GM19324 (cell line): ENCODE results near the gene BRICD5.

ENCODE experiments used
- ATAC-seq: cut with Tn5 transposase; IDR thresholded peaks from one replicate; pipeline ENCODE4 v1.9.1; 2021; ENCODE audit warnings: mild to moderate bottlenecking, moderate library complexity; ENCODE audit not compliant: unreplicated experiment, low FRiP score

The BRICD5 gene

DNA sequence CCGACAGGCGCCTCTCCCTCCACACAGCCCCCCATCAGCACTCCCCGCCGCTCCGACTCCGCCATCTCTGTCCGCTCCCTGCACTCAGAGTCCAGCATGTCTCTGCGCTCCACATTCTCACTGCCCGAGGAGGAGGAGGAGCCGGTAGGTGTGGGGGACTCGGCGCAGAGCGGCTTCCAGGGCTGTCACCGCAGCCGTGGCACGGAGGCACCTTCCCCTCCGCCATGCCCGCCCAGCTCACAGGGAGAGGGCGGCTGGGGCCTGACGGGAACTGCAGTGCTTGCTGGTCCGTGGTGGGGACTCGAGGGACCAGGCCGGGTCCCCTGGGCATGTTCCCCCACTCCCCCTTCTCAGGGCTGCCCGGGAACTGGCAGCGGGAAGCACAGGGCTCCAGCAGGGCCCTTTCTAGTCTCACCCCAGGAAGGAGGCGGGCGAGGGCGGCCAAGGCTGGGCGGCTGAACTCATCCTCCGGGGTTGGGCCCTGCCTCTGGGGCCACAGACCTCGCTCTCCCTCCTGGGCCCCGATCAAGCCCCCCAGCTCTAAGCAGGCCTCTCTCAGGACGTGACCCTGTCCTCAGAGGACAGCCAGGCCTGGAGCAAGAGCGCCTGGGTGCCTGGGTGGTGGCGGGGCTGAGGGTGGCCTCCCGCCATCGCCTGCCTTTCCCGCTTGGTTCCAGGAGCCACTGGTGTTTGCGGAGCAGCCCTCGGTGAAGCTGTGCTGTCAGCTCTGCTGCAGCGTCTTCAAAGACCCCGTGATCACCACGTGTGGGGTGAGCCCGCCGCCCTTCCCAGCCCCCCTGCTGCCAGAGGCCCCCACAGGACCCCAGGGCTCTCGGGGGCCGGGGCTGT, 39.9 kb downstream of the BRICD5 start:
- no peak for ATAC-seq

DNA sequence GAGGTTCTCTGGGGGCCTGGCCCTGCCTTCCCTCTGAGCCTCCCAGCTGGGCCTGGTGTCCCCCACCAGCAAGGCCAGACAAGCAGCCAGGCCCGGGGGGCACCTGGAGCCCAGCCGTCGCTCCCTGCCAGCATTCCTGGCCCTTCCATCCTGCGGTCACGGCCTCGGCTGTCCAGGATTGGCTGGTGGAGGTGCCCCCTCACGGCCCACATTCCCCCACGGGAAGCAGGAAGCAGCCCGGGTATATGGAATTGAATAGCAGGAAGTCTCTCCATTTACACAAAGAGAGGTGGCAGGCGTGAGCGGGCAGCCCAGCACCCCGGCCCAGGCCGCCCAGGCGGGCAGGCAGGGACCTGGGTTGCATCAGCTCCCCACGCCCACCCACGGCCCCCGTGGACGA, 40.6 kb downstream of the BRICD5 start:
- no peak for ATAC-seq

DNA sequence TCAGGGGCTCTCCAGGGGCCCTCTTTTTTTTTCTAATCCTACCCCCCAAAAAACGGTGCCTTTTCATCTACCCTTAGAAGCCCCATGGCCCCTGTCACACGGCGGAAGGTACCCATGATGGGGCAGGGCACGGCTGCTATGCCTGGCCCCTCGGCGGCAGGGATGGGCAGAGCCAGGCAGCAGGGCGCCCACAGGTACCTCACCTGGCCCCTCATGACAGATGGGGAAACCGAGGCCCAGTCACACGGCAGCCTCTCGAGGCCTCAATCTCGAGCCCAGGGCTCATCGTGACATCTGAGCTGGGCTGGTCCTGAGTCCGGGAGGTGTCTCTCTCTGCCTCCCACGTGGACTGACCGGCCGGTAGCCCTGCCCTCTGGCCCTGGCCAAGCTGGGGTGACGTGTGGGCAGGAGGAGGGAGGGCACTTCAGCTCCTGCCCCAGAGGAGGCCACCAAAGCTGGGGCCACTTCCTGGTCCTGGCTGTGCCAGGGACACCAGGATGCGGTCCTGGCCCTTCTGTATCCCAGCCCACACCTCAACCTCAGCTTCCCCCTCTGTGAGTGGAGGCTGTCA, 43.5 kb downstream of the BRICD5 start:
- no peak for ATAC-seq

DNA sequence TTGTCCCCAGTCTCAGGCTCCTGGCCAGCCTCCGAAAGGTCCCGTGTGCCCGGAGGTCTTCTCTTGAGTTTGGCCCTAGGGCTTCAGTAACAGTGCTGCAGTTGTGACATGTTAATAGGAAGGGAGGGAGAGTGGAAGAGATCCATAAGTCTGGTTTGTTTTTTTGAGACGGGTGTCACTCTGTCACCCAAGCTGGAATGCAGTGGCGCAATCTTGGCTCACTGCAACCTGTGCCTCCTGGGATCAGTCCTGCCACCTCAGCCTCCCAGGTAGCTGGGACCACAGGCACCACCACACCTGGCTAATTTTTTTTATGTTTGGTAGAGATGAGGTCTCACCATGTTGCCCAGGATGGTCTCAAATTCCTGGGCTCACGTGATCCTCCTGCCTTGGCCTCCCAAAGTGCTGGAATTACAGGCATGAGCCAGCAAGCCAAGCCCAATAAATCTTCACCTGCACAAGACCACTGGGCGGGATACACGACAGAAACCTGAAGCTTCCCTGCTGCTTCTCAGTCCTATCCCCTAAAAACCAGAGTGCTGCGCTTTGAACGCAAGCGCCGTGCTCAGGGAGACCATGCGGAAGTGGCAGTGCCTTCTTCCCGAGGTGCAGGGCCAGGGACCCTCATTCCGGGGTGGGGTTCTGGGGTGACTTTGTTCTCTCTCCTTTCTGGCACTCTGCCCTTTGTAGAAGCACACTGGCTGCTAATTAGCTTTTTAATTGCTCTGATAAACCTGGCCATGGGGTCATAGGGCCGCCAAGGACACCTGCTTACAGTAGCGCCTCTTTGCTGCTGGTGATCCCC, 44.2 kb downstream of the BRICD5 start:
- no peak for ATAC-seq

DNA sequence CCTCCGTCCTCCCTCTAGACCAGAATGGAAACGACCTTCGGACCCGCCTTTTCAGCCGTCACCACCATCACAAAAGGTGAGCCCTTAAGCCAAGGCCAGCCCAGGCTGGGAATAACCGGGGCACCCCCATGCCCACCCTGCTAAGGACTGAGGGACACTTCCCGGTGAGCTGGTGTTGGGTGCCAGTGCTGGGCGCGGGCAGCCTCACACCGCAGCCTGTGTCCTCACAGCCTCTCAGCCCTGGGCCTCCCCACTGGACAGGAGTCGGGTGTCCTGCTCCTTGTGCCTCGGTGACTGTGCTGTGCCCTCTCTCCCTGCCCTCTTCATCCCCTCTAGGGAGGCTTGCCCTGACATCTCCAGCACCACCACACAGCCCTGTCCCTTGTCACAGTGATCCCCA, 44.8 kb downstream of the BRICD5 start:
- no peak for ATAC-seq

DNA sequence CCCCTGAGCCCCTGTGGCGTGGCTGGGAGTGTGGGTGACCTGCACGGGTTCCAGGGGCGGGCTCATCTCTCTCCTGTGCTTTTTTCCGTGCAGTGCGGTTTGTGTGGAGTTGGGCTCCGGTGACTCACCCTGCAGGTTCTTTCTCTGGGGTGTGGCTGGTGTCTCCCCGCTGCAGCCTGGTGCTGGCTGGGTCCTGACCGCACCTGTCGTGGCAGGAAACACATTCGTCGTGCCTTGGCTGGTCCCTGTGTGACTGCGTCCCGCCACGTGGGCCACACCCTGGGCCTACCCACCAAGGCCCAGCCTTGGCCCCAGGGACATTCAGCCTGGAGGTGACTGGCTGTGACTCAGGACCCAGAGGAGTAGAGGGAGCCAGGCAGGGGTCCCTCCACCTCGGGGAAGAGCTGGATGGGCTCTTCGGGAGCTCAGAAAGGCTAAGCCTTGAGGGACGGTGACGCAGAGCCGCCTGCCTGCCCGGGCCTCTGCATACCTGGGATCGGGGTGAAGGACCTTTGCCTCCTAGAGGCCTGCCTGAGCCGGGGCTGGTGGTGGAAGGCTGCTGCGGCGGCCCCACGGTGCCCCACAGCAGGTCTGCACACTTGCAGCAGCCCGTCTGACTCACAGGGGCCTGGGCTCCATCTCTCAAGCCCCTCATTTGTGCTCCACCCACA, 47.3 kb downstream of the BRICD5 start:
- ATAC-seq = no peak

DNA sequence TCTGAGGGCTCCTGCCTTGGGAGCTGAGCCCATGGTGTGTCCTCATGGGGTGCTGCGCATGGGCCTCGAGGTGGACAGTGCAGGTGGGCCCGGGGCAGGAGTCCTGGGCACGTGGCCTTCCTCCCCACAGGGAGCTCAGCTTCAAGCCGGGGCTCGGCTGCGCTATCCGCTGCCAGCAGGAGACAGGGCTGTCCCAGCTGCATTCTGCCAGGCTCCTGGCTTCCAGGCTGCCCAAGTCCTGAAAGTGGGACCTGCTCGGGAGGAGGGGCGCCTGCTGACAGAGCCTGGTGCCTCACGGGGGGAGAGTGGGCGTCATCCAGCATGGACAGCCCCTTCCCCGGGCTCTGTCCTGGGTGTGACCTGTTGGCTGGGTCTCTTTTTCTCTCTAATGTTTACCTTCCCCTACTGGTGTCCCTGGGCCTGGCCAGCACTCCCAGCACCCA, 48.0 kb downstream of the BRICD5 start:
- ATAC-seq = no peak

DNA sequence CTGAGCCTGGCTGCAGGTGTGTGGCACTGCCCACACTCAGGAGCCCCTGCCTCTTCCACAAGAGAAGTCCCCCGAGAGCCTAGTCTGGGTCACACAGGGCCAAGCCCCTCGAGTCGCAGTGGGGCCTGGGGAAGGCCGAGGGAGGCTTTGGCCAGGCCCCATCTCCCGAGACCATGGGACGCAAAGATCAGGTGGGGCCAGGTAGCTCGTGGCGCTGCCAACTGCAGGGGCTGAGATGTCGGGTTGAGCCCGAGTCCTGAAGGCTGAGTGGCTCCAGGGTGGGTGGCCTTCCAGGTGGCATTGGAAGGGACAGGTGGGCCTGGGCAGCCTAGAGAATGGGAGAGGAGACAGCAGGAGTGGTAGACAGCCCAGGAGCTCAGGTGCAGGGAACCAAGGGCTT, 48.8 kb downstream of the BRICD5 start:
- no peak for ATAC-seq

DNA sequence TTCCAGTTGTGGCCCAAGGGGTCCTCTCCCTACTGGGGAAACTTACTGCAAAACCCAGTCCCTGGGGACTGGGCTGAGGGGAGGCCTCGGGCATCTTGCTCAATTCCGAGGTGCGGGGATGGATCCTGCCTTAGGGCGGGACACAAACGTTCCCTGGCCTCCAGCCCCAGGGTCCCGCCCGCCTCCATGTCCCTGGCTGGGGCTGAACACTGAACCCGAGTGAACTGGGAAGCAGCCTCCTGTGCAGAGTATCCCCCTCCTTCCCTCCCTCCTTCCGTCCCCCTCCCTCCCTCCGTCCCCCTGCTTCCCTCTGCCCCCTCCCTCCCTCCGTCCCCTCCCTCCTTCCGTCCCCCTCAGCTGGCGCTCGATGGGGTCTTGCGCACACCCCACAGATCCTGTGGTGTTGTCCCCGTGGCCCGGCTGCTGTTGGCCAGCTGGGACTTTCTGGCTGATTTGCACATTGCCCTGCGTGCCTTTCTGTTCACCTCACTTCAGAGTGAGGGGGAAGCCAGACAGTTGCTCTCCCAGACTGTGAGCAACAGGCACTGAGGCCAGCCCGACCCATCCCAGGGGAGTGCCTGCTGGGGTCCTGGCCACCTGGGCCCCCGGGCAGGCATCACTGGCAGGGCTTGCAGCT, 49.6 kb downstream of the BRICD5 start:
- no peak for ATAC-seq
